Ureter (tissue), 1 donor: Measurements from ENCODE around the gene ZFYVE27. TPM values are rescaled to one million over a fixed set of nuclear protein-coding genes. Genes with fewer than 3 reads are reported as not detected.

Experiments
- DNase-seq: peaks from one replicate; pipeline ENCODE4 v3.0.0-alpha.2; 2020; ENCODE audit warnings: low spot score
- total RNA-seq: library from RNA; stranded (reverse); gene quantifications from one replicate; pipeline ENCODE4 v1.2.4, GENCODE V29; 2023
- donor health status: DM: yes; HTN: yes; CAD: no.

The ZFYVE27 gene
- total RNA-seq, 1 donor from 2014 or later: 33.8 TPM

GRCh38 chr10:97768322-97769315 lies 31.7 kb downstream of the ZFYVE27 start:
- no peak for DNase-seq

GRCh38 chr10:97770255-97770654 lies 33.3 kb downstream of the ZFYVE27 start:
- no peak for DNase-seq

DNA sequence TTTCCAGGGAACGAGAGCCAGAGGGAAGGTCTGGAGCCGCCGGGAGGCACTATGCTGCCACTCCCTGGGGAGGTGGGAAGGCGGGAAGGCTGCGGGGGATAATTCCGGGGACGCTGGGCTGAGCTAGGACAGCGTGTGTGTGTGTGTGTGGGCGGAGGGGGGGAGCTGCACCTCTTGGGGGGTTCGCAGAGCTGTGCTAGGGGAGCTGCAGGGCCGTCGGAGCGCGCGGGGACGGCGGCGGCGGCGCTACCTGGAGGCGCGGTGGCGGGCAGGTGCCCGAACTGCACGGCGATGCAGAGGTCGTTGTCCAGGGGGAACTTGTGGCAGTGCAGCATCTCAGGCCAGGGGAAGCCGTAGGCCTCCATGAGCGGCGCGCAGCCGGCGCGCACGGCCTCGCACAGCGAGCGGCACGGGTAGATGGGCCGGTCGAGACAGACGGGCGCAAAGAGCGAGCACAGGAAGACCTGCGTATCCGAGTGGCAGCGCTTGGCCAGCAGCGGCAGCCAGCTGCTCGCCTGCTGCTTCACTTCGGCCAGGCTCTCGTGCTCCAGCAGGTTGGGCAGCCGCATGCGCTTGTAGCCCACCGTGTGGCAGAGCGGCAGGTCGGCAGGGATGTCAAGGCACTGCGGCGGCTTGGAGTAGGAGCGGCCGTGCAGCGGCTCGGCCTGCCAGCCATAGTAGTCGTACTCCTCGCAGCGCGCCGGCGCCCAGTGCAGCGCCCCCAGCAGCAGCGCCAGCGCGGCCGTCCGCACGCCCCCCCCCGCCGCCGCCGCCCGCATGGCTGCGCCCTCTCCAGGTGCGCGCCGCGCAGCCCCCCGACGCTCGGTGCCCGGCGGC lies 34.3 kb downstream of the ZFYVE27 start:
- no peak for DNase-seq

- DNase-seq: no peak
Measured at GRCh38 chr10:97771913-97772823, 35.2 kb downstream of the ZFYVE27 start, which contains the start of gene SFRP5. SFRP5 (minus strand) TSS chr10:97771999; CDS start chr10:97771833, 166 bp downstream.

- no peak for DNase-seq
Measured at GRCh38 chr10:97773096-97773495, 36.2 kb downstream of the ZFYVE27 start.

DNA sequence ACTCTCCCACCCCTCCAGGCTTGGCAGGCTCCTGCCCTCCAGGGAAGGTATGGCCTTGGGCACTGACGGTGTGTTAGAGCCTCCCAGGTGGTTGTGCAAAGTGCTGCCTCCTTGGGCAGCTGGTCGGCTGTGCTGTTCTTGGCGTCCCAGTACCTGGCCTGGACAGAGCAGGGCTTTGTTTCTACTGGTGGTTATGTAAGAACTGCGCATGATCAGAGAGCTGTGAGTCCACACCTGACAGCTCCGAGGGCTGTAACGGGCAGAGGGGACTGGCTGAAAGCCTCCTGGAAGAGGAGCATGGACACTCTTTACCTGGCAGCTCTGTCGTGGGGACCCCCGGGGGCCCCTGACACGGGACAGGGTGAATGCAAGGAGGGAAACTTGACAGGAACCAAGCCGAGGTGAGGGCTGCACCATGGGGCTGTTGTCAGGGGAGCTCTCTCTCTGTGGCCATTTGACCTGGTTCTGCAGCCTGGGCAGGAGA lies 37.9 kb downstream of the ZFYVE27 start:
- DNase-seq: no peak

DNA sequence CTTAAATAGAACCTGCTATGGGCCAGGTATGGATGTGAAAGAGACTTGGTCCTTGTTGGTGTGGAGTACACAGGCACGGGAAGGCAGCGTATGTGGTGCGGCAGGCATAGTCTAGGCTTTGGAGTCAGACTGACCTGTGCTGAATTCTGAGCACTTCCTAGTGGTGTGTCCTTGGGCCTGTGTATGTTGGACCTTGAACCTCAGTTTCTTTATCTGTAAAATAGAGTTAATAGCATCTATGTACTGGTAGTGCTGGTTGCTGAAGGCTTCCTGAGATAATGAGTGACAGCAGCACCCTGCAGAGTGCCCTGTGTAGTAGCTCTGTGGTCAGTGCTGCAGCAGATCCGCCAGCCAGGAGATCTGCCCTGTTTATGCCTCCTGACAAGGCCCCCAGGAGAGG lies 40.2 kb downstream of the ZFYVE27 start:
- no peak for DNase-seq

GRCh38 chr10:97778452-97779302 lies 41.7 kb downstream of the ZFYVE27 start:
- DNase-seq: no peak

GRCh38 chr10:97779492-97779891 lies 42.6 kb downstream of the ZFYVE27 start:
- DNase-seq: no peak

GRCh38 chr10:97779975-97780374 lies 43.0 kb downstream of the ZFYVE27 start:
- DNase-seq: no peak

- no peak for DNase-seq
Measured at GRCh38 chr10:97780841-97781617, 44.1 kb downstream of the ZFYVE27 start.

DNA sequence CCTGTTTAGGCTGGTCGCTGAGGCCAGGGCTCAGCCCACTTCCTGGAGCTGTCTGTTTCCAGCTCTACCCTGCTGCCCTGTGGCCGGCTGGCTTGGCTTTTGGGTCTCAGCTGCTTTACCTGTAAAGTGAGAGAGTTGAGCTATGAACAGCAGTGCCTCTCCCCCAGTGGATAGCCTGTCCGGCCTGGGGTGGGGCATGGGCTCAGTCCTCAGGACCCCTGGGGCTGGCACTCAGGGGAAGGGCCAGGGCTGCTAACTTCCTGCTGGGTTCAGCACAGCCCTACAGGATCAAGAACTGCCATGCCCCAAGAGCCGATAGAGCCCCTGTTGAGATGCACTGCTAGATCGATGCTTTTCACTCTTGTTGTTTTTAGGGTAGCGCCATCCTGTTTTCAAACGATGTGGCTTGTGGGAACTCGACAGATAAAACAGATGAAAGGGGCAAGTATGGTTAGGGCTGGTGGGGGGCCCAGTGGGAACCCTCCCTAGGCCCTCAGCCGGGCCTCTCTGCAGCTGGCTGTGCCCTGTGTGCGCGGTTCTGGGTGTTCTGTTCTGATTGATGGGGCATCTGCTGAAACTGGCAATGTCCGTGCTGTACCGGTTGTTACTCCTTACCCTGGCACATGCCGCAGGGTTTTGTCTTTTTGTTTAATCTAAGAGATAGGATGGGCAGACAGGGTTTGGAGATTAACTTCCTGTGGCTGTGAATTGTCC lies 44.8 kb downstream of the ZFYVE27 start:
- no peak for DNase-seq

GRCh38 chr10:97782455-97783228 lies 45.7 kb downstream of the ZFYVE27 start:
- no peak for DNase-seq

GRCh38 chr10:97784200-97784810 lies 47.4 kb downstream of the ZFYVE27 start:
- no peak for DNase-seq

DNA sequence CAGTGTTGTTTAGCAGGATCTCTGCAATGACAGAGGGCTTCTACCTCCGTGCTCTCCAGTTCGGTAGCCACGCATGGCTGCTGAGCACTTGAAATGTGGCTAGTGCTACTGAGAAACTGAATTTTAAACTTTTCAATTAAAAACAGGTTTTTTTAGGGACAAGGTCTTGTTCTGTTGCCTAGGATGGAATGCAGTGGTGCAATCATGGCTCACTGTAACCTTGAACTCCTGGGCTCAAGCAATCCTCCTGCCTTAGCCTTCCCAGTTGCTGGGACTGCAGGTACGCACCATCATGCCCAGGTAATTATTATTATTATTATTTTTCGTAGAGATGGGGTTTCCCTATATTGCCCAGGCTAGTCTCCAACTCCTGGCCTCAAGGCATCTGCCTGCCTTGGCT lies 48.3 kb downstream of the ZFYVE27 start:
- DNase-seq: no peak

GRCh38 chr10:97785731-97786130 lies 48.8 kb downstream of the ZFYVE27 start:
- no peak for DNase-seq
